ENCODE measurements around the gene SMG5.

The SMG5 gene

GRCh38 chr1:156268336-156268735, 14.3 kb downstream of the SMG5 start:
- Mint-ChIP-seq H3K36me3 (ENCODE audit: low read depth) (peaks cover 100% of the 10 kb centered on the region), H3K4me3 (no peak overlapping the region), H3K9me3 (no peaks in the 10 kb centered on the region), H3K27ac (no peak overlapping the region), H3K27me3 (no peaks in the 10 kb centered on the region), H3K4me1 (ENCODE audit: low read depth) (no peaks in the 10 kb centered on the region)
- intact Hi-C loops (cut with micrococcal nuclease) = no loop called here

GRCh38 chr1:156266051-156266450, 16.6 kb downstream of the SMG5 start:
- no peaks in the 10 kb centered on the region for H3K4me1 Mint-ChIP-seq (ENCODE audit: low read depth)
- H3K36me3 Mint-ChIP-seq (ENCODE audit: low read depth) = peaks cover 100% of the 10 kb centered on the region
- H3K27ac Mint-ChIP-seq = no peak overlapping the region
- intact Hi-C loops (cut with micrococcal nuclease) = no loop called here
- no peaks in the 10 kb centered on the region for H3K27me3 Mint-ChIP-seq
- no peaks in the 10 kb centered on the region for H3K9me3 Mint-ChIP-seq
- no peak overlapping the region for H3K4me3 Mint-ChIP-seq

- H3K9me3 Mint-ChIP-seq = no peaks in the 10 kb centered on the region
- H3K27ac Mint-ChIP-seq = no peak overlapping the region
- no peaks in the 10 kb centered on the region for H3K4me1 Mint-ChIP-seq (ENCODE audit: low read depth)
- H3K4me3 Mint-ChIP-seq = no peak overlapping the region
- intact Hi-C loops (cut with micrococcal nuclease) = no loop called here
- H3K36me3 Mint-ChIP-seq (ENCODE audit: low read depth) = peaks cover 100% of the 10 kb centered on the region
- H3K27me3 Mint-ChIP-seq = no peaks in the 10 kb centered on the region
Observed at GRCh38 chr1:156263288-156263655, 19.4 kb downstream of the SMG5 start.

- no peaks in the 10 kb centered on the region for H3K4me1 Mint-ChIP-seq (ENCODE audit: low read depth)
- H3K36me3 Mint-ChIP-seq (ENCODE audit: low read depth) = peaks cover 100% of the 10 kb centered on the region
- no peaks in the 10 kb centered on the region for H3K27me3 Mint-ChIP-seq
- no peak overlapping the region for H3K27ac Mint-ChIP-seq
- H3K4me3 Mint-ChIP-seq = no peak overlapping the region
- intact Hi-C loops (cut with micrococcal nuclease) = no loop called here
- no peaks in the 10 kb centered on the region for H3K9me3 Mint-ChIP-seq
Observed at GRCh38 chr1:156262461-156263287, 20.0 kb downstream of the SMG5 start.

- H3K27ac Mint-ChIP-seq = no peak overlapping the region
- H3K4me3 Mint-ChIP-seq = no peak overlapping the region
- peaks cover 100% of the 10 kb centered on the region for H3K36me3 Mint-ChIP-seq (ENCODE audit: low read depth)
- intact Hi-C loops (cut with micrococcal nuclease) = no loop called here
- no peaks in the 10 kb centered on the region for H3K27me3 Mint-ChIP-seq
- H3K9me3 Mint-ChIP-seq = no peaks in the 10 kb centered on the region
- no peaks in the 10 kb centered on the region for H3K4me1 Mint-ChIP-seq (ENCODE audit: low read depth)
Observed at GRCh38 chr1:156260896-156261295, 21.7 kb downstream of the SMG5 start.

GRCh38 chr1:156259805-156260204, 22.8 kb downstream of the SMG5 start:
- Mint-ChIP-seq H3K36me3 (ENCODE audit: low read depth) (peaks cover 94% of the 10 kb centered on the region), H3K4me3 (no peak overlapping the region), H3K27ac (no peak overlapping the region), H3K4me1 (ENCODE audit: low read depth) (no peaks in the 10 kb centered on the region), H3K9me3 (no peaks in the 10 kb centered on the region), H3K27me3 (no peaks in the 10 kb centered on the region)
- intact Hi-C loops (cut with micrococcal nuclease) = no loop called here

GRCh38 chr1:156258859-156259258, 23.8 kb downstream of the SMG5 start:
- intact Hi-C loops (cut with micrococcal nuclease) = no loop called here
- no peak overlapping the region for H3K27ac Mint-ChIP-seq

GRCh38 chr1:156257711-156258110, 24.9 kb downstream of the SMG5 start:
- H3K27ac Mint-ChIP-seq = no peak overlapping the region

More at GRCh38 chr1:156258859-156259258, 23.8 kb downstream of the SMG5 start:
- Mint-ChIP-seq H3K4me1 (ENCODE audit: low read depth) (no peaks in the 10 kb centered on the region), H3K4me3 (no peak overlapping the region), H3K27me3 (no peaks in the 10 kb centered on the region), H3K9me3 (no peaks in the 10 kb centered on the region), H3K36me3 (ENCODE audit: low read depth) (peaks cover 90% of the 10 kb centered on the region)

GRCh38 chr1:156253634-156254033, 29.0 kb downstream of the SMG5 start:
- H3K9me3 Mint-ChIP-seq = no peaks in the 10 kb centered on the region
- intact Hi-C loops (cut with micrococcal nuclease) = no loop called here
- no peaks in the 10 kb centered on the region for H3K4me1 Mint-ChIP-seq (ENCODE audit: low read depth)
- H3K27ac Mint-ChIP-seq = no peak overlapping the region
- H3K4me3 Mint-ChIP-seq = no peak overlapping the region
- H3K36me3 Mint-ChIP-seq (ENCODE audit: low read depth) = peaks cover 87% of the 10 kb centered on the region
- H3K27me3 Mint-ChIP-seq = no peaks in the 10 kb centered on the region

More at GRCh38 chr1:156257711-156258110, 24.9 kb downstream of the SMG5 start:
- peaks cover 90% of the 10 kb centered on the region for H3K36me3 Mint-ChIP-seq (ENCODE audit: low read depth)
- no peaks in the 10 kb centered on the region for H3K4me1 Mint-ChIP-seq (ENCODE audit: low read depth)
- no peaks in the 10 kb centered on the region for H3K27me3 Mint-ChIP-seq
- no peaks in the 10 kb centered on the region for H3K9me3 Mint-ChIP-seq
- intact Hi-C loops (cut with micrococcal nuclease) = no loop called here
- no peak overlapping the region for H3K4me3 Mint-ChIP-seq

- H3K27me3 Mint-ChIP-seq = peaks cover 13% of the 10 kb centered on the region
- H3K4me1 Mint-ChIP-seq (ENCODE audit: low read depth) = no peaks in the 10 kb centered on the region
- no peaks in the 10 kb centered on the region for H3K9me3 Mint-ChIP-seq
- peaks cover 71% of the 10 kb centered on the region for H3K36me3 Mint-ChIP-seq (ENCODE audit: low read depth)
- no peak overlapping the region for H3K27ac Mint-ChIP-seq
- no peak overlapping the region for H3K4me3 Mint-ChIP-seq
- intact Hi-C loops (cut with micrococcal nuclease) = no loop called here
Observed at GRCh38 chr1:156251527-156251926, 31.1 kb downstream of the SMG5 start.

- intact Hi-C loops (cut with micrococcal nuclease) = no loop called here
- no peaks in the 10 kb centered on the region for H3K9me3 Mint-ChIP-seq
- H3K27ac Mint-ChIP-seq = no peak overlapping the region
- H3K36me3 Mint-ChIP-seq (ENCODE audit: low read depth) = peaks cover 60% of the 10 kb centered on the region
- no peak overlapping the region for H3K4me3 Mint-ChIP-seq
- H3K4me1 Mint-ChIP-seq (ENCODE audit: low read depth) = peaks cover 13% of the 10 kb centered on the region
- peaks cover 31% of the 10 kb centered on the region for H3K27me3 Mint-ChIP-seq
Observed at GRCh38 chr1:156249593-156249992, 33.0 kb downstream of the SMG5 start.

GRCh38 chr1:156248323-156248683, 34.3 kb downstream of the SMG5 start:
- H3K4me3 Mint-ChIP-seq = no peak overlapping the region
- peaks cover 37% of the 10 kb centered on the region for H3K27me3 Mint-ChIP-seq
- intact Hi-C loops (cut with micrococcal nuclease) = no loop called here
- peaks cover 54% of the 10 kb centered on the region for H3K36me3 Mint-ChIP-seq (ENCODE audit: low read depth)
- no peak overlapping the region for H3K27ac Mint-ChIP-seq
- H3K9me3 Mint-ChIP-seq = no peaks in the 10 kb centered on the region
- H3K4me1 Mint-ChIP-seq (ENCODE audit: low read depth) = peaks cover 13% of the 10 kb centered on the region

- Mint-ChIP-seq H3K36me3 (ENCODE audit: low read depth) (peaks cover 52% of the 10 kb centered on the region), H3K4me3 (no peak within 1 kb of the TSS), H3K27me3 (peaks cover 37% of the 10 kb centered on the region), H3K27ac (no peak within 1 kb of the TSS), H3K9me3 (no peaks in the 10 kb centered on the region), H3K4me1 (ENCODE audit: low read depth) (peaks cover 13% of the 10 kb centered on the region)
- intact Hi-C loops (cut with micrococcal nuclease) = no loop called here
Observed at GRCh38 chr1:156247460-156248322, 34.9 kb downstream of the SMG5 start, which contains the start of gene PAQR6. Gene PAQR6 (minus strand): TSS chr1:156248056. CDS start chr1:156246731, 1,325 bp downstream.

GRCh38 chr1:156246781-156247459, 35.7 kb downstream of the SMG5 start:
- Mint-ChIP-seq H3K27me3 (peaks cover 37% of the 10 kb centered on the region), H3K9me3 (no peaks in the 10 kb centered on the region), H3K36me3 (ENCODE audit: low read depth) (peaks cover 52% of the 10 kb centered on the region), H3K4me3 (no peak overlapping the region), H3K4me1 (ENCODE audit: low read depth) (peaks cover 13% of the 10 kb centered on the region), H3K27ac (no peak overlapping the region)
- intact Hi-C loops (cut with micrococcal nuclease) = no loop called here

Measured in dendritic cell treated with granulocyte-macrophage colony-stimulating factor and Interleukin-4, amounts not matched to agents 40 ng/mL and 50 ng/mL, for 4 days (primary cell).